ENCODE measurements around the gene C1orf21.

The C1orf21 gene

DNA sequence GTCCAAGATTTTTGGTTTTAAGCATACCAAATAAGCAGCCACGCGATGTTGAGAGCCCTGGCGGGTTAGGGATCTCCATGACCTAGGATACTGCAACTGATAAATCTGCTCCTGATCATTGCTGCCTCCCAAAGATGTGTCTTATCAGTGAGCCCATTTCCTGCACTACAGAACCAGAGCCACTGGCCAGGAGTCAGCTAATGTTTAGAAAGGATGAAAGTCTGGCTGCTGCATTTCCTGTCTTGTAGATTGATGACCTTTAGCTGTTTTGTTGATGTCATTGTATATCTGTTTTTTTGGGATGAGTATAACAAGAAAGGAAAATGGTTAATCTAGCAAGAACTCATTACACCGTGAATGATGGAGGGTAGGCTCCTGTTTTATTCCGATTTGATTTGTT, 74.5 kb downstream of the C1orf21 start:
- Histone ChIP-seq H3K36me3 (ENCODE audit: control insufficient read depth in 1 of 2, insufficient read depth in 2 of 2, low read length in 2 of 2) (no peaks in the 10 kb centered on the region), H3K9ac (ENCODE audit: low read depth in 1 of 2, low read length in 2 of 2) (no peak overlapping the region), H3K9me3 (ENCODE audit: control insufficient read depth in 1 of 2, low read length in 2 of 2) (no peaks in the 10 kb centered on the region), H3K4me3 (ENCODE audit: low read depth in 1 of 2, low read length in 2 of 2) (no peak overlapping the region), H3K27me3 (ENCODE audit: control insufficient read depth in 1 of 2, insufficient read depth in 2 of 2, low read length in 2 of 2) (no peaks in the 10 kb centered on the region), H3K27ac (ENCODE audit: low read depth, low read length) (no peak overlapping the region), H3K4me1 (ENCODE audit: control insufficient read depth in 1 of 2, insufficient read depth in 2 of 2, low read length in 2 of 2) (peaks cover 14 to 18% of the 10 kb centered on the region in 2 donors)

DNA sequence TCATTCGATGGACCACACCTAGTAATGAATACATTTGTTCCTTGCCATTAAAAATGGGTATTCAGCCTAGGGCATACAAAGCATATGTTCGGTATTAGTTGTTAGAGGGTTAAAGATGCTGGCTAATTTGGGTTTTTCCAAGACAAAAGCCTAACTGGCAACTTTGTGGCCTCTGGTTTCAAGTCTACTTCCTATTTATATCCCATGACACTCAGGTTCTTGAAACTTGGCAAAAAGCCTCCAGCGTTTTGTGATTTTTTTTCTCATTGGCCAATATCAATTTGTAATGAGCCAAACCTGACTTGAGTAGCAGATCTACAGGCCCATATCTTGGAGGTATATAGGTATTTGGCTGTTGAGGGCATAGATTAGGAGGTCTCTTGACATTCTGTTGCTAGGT, 75.3 kb downstream of the C1orf21 start:
- Histone ChIP-seq H3K4me3 (ENCODE audit: low read depth in 1 of 2, low read length in 2 of 2) (no peak overlapping the region), H3K9me3 (ENCODE audit: control insufficient read depth in 1 of 2, low read length in 2 of 2) (no peaks in the 10 kb centered on the region), H3K9ac (ENCODE audit: low read depth in 1 of 2, low read length in 2 of 2) (no peak overlapping the region), H3K4me1 (ENCODE audit: control insufficient read depth in 1 of 2, insufficient read depth in 2 of 2, low read length in 2 of 2) (peaks cover 14 to 18% of the 10 kb centered on the region in 2 donors), H3K27me3 (ENCODE audit: control insufficient read depth in 1 of 2, insufficient read depth in 2 of 2, low read length in 2 of 2) (no peaks in the 10 kb centered on the region), H3K36me3 (ENCODE audit: control insufficient read depth in 1 of 2, insufficient read depth in 2 of 2, low read length in 2 of 2) (no peaks in the 10 kb centered on the region), H3K27ac (ENCODE audit: low read depth, low read length) (no peak overlapping the region)

DNA sequence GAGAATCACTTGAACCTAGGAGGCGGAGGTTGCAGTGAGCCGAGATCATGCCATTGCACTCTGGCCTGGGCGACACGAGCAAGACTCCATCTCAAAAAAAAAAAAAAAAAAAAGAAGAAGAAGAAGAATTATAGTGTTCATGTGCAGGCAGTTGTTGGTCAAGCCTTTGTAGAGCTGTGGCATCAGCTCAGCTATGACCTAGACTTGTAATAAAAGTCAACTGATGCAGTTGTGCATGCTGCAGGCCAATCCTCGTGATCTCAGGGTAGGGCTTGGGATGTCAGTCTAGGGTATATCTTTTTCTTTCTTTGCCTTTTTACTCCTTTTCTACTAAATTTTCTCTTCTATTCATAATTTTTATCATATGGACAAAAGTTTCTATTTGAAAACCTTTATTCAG, 76.2 kb downstream of the C1orf21 start:
- H3K4me1 ChIP-seq (ENCODE audit: control insufficient read depth in 1 of 2, insufficient read depth in 2 of 2, low read length in 2 of 2): peaks cover 8 to 18% of the 10 kb centered on the region in 2 donors
- no peaks in the 10 kb centered on the region for H3K36me3 ChIP-seq (ENCODE audit: control insufficient read depth in 1 of 2, insufficient read depth in 2 of 2, low read length in 2 of 2)
- H3K4me3 ChIP-seq (ENCODE audit: low read depth in 1 of 2, low read length in 2 of 2): no peak overlapping the region
- H3K27ac ChIP-seq (ENCODE audit: low read depth, low read length): no peak overlapping the region
- H3K9me3 ChIP-seq (ENCODE audit: control insufficient read depth in 1 of 2, low read length in 2 of 2): no peaks in the 10 kb centered on the region
- H3K9ac ChIP-seq (ENCODE audit: low read depth in 1 of 2, low read length in 2 of 2): no peak overlapping the region
- H3K27me3 ChIP-seq (ENCODE audit: control insufficient read depth in 1 of 2, insufficient read depth in 2 of 2, low read length in 2 of 2): no peaks in the 10 kb centered on the region

DNA sequence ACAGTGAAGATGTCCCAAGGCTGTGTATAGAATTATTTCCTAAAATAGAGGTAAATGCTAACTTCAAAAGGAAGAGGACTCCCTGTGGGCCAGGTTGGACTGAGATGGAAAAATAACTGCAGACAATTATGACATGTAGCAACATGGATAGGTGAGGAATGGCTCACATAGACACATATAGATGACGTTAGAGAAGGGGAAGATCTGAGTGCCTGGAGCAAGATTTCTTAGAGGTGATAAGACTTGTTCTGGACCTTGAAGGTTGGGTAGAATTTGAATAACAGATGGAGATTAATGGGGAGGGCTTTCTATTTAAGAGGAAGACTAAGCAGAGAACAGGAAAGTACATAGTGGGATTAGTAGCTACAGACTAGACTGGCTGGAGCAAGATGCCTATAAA, 76.9 kb downstream of the C1orf21 start:
- Histone ChIP-seq H3K9ac (ENCODE audit: low read depth in 1 of 2, low read length in 2 of 2) (no peak overlapping the region), H3K4me1 (ENCODE audit: control insufficient read depth in 1 of 2, insufficient read depth in 2 of 2, low read length in 2 of 2) (peaks cover 7 to 18% of the 10 kb centered on the region in 2 donors), H3K4me3 (ENCODE audit: low read depth in 1 of 2, low read length in 2 of 2) (no peak overlapping the region), H3K27me3 (ENCODE audit: control insufficient read depth in 1 of 2, insufficient read depth in 2 of 2, low read length in 2 of 2) (no peaks in the 10 kb centered on the region), H3K9me3 (ENCODE audit: control insufficient read depth in 1 of 2, low read length in 2 of 2) (no peaks in the 10 kb centered on the region), H3K36me3 (ENCODE audit: control insufficient read depth in 1 of 2, insufficient read depth in 2 of 2, low read length in 2 of 2) (no peaks in the 10 kb centered on the region), H3K27ac (ENCODE audit: low read depth, low read length) (no peak overlapping the region)

DNA sequence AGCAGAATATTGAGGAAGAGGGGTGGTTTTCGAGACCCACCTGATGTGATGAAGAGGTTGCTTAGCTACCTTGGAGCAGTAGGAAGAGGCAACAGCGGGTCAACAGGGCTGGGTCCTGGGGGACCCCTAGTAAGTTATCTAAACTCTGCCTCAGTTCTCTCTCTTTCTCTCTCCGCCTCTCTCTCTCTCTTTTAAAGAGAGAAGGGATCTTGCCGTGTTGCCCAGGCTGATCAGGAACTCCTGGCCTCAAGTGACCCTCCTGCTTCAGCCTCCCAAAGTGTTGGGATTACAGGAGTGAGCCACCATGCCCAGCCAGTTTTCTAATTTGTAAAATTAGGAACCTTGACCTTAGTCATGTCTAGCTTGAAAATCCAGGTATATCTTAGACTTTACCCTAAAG, 77.9 kb downstream of the C1orf21 start:
- H3K4me1 ChIP-seq (ENCODE audit: control insufficient read depth in 1 of 2, insufficient read depth in 2 of 2, low read length in 2 of 2): peaks cover 7 to 18% of the 10 kb centered on the region in 2 donors

DNA sequence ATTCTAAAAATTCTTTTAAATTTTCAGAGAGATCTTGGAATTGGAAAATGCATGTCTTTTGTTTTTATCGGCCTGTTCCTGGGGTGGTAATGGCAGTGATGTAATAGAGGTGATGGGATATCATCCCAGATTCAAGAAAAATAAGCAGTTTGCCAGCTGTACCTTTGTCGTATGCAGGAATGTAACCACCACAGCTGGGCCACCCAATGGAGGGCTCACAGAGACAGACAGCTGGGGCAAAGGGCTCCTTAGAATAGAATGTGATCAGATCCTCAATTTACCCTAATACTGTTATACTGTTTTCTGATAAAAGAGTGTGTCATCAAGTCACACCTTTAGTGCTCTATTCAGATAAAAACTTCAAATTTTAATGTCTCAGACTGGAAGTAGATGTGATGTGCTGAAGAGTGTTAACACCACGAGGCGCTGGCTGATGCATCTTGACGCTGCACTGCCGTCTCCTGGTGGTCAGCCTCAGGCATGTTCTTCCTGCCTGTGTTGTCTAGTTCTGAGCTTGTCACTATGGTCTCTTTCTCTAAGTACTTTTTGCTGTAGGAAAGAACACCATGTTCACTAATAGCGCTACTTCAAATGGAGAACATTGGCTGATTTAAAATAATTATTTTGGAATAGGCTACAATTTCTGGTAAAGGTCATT, 78.8 kb downstream of the C1orf21 start:
- Histone ChIP-seq H3K9me3 (ENCODE audit: control insufficient read depth in 1 of 2, low read length in 2 of 2) (no peaks in the 10 kb centered on the region), H3K27ac (ENCODE audit: low read depth, low read length) (no peak overlapping the region), H3K36me3 (ENCODE audit: control insufficient read depth in 1 of 2, insufficient read depth in 2 of 2, low read length in 2 of 2) (no peaks in the 10 kb centered on the region), H3K27me3 (ENCODE audit: control insufficient read depth in 1 of 2, insufficient read depth in 2 of 2, low read length in 2 of 2) (no peaks in the 10 kb centered on the region), H3K4me3 (ENCODE audit: low read depth in 1 of 2, low read length in 2 of 2) (no peak overlapping the region), H3K9ac (ENCODE audit: low read depth in 1 of 2, low read length in 2 of 2) (no peak overlapping the region), H3K4me1 (ENCODE audit: control insufficient read depth in 1 of 2, insufficient read depth in 2 of 2, low read length in 2 of 2) (peaks cover 7 to 18% of the 10 kb centered on the region in 2 donors)

More for the DNA sequence above, 77.9 kb downstream of the C1orf21 start:
- Histone ChIP-seq H3K9me3 (ENCODE audit: control insufficient read depth in 1 of 2, low read length in 2 of 2) (no peaks in the 10 kb centered on the region), H3K9ac (ENCODE audit: low read depth in 1 of 2, low read length in 2 of 2) (no peak overlapping the region), H3K27me3 (ENCODE audit: control insufficient read depth in 1 of 2, insufficient read depth in 2 of 2, low read length in 2 of 2) (no peaks in the 10 kb centered on the region), H3K36me3 (ENCODE audit: control insufficient read depth in 1 of 2, insufficient read depth in 2 of 2, low read length in 2 of 2) (no peaks in the 10 kb centered on the region), H3K27ac (ENCODE audit: low read depth, low read length) (no peak overlapping the region), H3K4me3 (ENCODE audit: low read depth in 1 of 2, low read length in 2 of 2) (no peak overlapping the region)

DNA sequence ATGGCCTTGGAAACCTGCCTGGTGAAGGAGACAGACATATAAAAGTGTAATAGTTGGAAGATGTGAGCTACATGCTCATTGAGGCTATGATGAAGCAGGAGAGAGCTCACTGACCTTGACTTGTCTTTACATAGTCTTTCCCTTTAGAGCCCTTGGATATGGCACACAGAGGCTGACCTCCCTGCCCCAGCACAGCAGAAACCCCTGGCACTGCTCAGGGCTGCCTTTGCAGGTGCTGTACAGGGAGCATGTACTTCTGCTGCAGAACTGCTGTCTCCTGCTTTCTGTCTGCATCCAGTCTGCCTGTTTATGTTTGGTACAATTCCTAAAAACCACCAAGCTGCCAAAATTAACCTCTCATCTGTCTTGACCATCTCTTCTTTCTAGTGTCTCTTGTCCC, 80.5 kb downstream of the C1orf21 start:
- H3K9me3 ChIP-seq (ENCODE audit: control insufficient read depth in 1 of 2, low read length in 2 of 2): no peaks in the 10 kb centered on the region
- no peak overlapping the region for H3K9ac ChIP-seq (ENCODE audit: low read depth in 1 of 2, low read length in 2 of 2)
- no peak overlapping the region for H3K4me3 ChIP-seq (ENCODE audit: low read depth in 1 of 2, low read length in 2 of 2)
- no peaks in the 10 kb centered on the region for H3K27me3 ChIP-seq (ENCODE audit: control insufficient read depth in 1 of 2, insufficient read depth in 2 of 2, low read length in 2 of 2)
- no peaks in the 10 kb centered on the region for H3K36me3 ChIP-seq (ENCODE audit: control insufficient read depth in 1 of 2, insufficient read depth in 2 of 2, low read length in 2 of 2)
- peaks cover 2% of the 10 kb centered on the region in 2 donors for H3K4me1 ChIP-seq (ENCODE audit: control insufficient read depth in 1 of 2, insufficient read depth in 2 of 2, low read length in 2 of 2)
- no peak overlapping the region for H3K27ac ChIP-seq (ENCODE audit: low read depth, low read length)

DNA sequence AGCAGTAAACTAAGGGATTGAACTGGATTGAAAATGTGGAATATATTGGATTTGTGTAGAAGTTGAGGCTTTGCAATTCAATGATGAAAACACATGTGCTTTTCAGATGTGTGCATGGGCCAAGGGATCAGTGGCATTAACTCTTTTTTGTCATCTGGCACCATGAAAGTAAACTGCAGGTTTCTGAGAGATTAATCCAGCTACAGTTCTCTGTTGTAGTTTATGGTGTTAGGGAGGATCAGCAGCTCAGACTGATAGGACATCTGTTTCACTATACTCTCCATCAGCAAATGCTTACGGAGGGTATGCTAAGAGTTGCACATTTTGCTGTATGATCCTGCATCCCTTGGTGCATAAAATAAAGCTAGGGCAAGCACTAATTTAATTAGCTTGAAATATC, 82.6 kb downstream of the C1orf21 start:
- no peak overlapping the region for H3K4me3 ChIP-seq (ENCODE audit: low read depth in 1 of 2, low read length in 2 of 2)
- H3K4me1 ChIP-seq (ENCODE audit: control insufficient read depth in 1 of 2, insufficient read depth in 2 of 2, low read length in 2 of 2): no peaks in the 10 kb centered on the region
- H3K9ac ChIP-seq (ENCODE audit: low read depth in 1 of 2, low read length in 2 of 2): no peak overlapping the region
- H3K36me3 ChIP-seq (ENCODE audit: control insufficient read depth in 1 of 2, insufficient read depth in 2 of 2, low read length in 2 of 2): no peaks in the 10 kb centered on the region
- H3K27ac ChIP-seq (ENCODE audit: low read depth, low read length): no peak overlapping the region
- H3K27me3 ChIP-seq (ENCODE audit: control insufficient read depth in 1 of 2, insufficient read depth in 2 of 2, low read length in 2 of 2): no peaks in the 10 kb centered on the region
- peaks cover under 1 to 13% of the 10 kb centered on the region in 2 donors for H3K9me3 ChIP-seq (ENCODE audit: control insufficient read depth in 1 of 2, low read length in 2 of 2)

DNA sequence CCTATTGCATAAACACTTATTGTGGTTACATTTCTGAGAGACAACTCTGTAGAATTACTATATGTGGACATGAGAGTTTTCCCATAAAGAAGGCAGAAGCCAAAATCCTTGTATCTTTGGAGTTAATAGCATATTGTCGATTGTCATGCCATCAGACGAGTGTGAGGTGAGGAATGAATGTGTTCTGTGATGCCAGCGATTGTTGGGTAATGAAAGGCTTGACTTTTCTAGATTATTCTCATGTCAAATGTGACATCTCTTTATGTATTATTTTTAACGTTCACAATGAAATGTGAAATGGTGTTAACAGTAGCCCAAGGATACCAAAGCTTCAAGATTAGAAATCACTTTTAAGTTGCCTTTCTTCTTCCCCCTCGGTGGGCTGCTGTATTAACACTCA, 84.9 kb downstream of the C1orf21 start:
- no peaks in the 10 kb centered on the region for H3K36me3 ChIP-seq (ENCODE audit: control insufficient read depth in 1 of 2, insufficient read depth in 2 of 2, low read length in 2 of 2)
- no peak overlapping the region for H3K4me3 ChIP-seq (ENCODE audit: low read depth in 1 of 2, low read length in 2 of 2)
- H3K9me3 ChIP-seq (ENCODE audit: control insufficient read depth in 1 of 2, low read length in 2 of 2): peaks cover 2 to 16% of the 10 kb centered on the region in 2 donors
- H3K27me3 ChIP-seq (ENCODE audit: control insufficient read depth in 1 of 2, insufficient read depth in 2 of 2, low read length in 2 of 2): no peaks in the 10 kb centered on the region
- H3K9ac ChIP-seq (ENCODE audit: low read depth in 1 of 2, low read length in 2 of 2): no peak overlapping the region
- no peak overlapping the region for H3K27ac ChIP-seq (ENCODE audit: low read depth, low read length)
- H3K4me1 ChIP-seq (ENCODE audit: control insufficient read depth in 1 of 2, insufficient read depth in 2 of 2, low read length in 2 of 2): no peaks in the 10 kb centered on the region

DNA sequence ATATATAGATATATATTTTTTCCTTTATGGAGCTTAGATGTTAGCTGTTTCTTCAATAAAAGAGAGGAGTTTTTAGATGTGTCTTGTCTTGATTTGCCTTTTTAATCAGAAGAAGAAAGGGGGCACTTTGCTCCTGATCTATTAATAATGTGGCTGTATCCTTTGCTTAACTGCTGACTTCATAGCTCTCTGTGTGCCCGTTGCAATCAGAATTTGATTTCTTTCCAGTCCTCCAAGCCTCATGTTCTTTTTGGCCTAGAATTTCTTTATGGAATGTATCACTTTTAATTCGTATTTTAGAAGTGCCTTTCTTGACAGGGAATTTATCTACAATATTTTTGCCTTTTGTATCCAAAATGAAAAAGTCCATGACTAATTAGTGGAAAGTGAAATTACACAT, 85.3 kb downstream of the C1orf21 start:
- Histone ChIP-seq H3K9ac (ENCODE audit: low read depth in 1 of 2, low read length in 2 of 2) (no peak overlapping the region), H3K36me3 (ENCODE audit: control insufficient read depth in 1 of 2, insufficient read depth in 2 of 2, low read length in 2 of 2) (peaks cover 0 to 3% of the 10 kb centered on the region in 2 donors), H3K27ac (ENCODE audit: low read depth, low read length) (no peak overlapping the region), H3K9me3 (ENCODE audit: control insufficient read depth in 1 of 2, low read length in 2 of 2) (peaks cover 2 to 16% of the 10 kb centered on the region in 2 donors), H3K4me3 (ENCODE audit: low read depth in 1 of 2, low read length in 2 of 2) (no peak overlapping the region), H3K4me1 (ENCODE audit: control insufficient read depth in 1 of 2, insufficient read depth in 2 of 2, low read length in 2 of 2) (no peaks in the 10 kb centered on the region), H3K27me3 (ENCODE audit: control insufficient read depth in 1 of 2, insufficient read depth in 2 of 2, low read length in 2 of 2) (no peaks in the 10 kb centered on the region)
